K562 (cell line): ENCODE measurements around the gene HSPB1. TPM values are rescaled to one million over a fixed set of nuclear protein-coding genes. Genes with fewer than 3 reads are reported as not detected.
A peak's percentile ranks its signal among the peaks of the same experiment; 100 is the strongest.

Experiments
- ATF1 ChIP-seq, 2 experiments: fragments of 450-650 bp in 1 of 2; IDR thresholded peaks; 2 replicates each; pipeline ENCODE4 v1.6.1; 2016; ENCODE audit warnings: missing compliant biosample characterization in 1 of 2, missing genetic modification characterization in 1 of 2
- ATF3 ChIP-seq, 2 experiments: fragments of 450-650 bp in 1 of 2; sonication (generic) in 1 of 2; formaldehyde crosslinking in 1 of 2; IDR thresholded peaks in 1 of 2; conservative IDR thresholded peaks in 1 of 2; 2 replicates each; pipeline versions ENCODE4 v1.6.1 to v1.8.1; 2016 to 2023; ENCODE audit warnings: mild to moderate bottlenecking in 2 of 2, moderate library complexity in 2 of 2, inconsistent platforms in 1 of 2, missing genetic modification reagents in 1 of 2
- ATF7 ChIP-seq: fragments of 450-650 bp; IDR thresholded peaks from 2 replicates; pipeline ENCODE4 v1.7.1; 2014; ENCODE audit warnings: mild to moderate bottlenecking, moderate library complexity
- CC2D1A ChIP-seq: fragments of 450-650 bp; IDR thresholded peaks from 2 replicates; pipeline ENCODE4 v1.6.1; 2017; ENCODE audit warnings: mild to moderate bottlenecking
- E2F4 ChIP-seq: sonication (generic); formaldehyde crosslinking; IDR thresholded peaks from 2 replicates; pipeline ENCODE4 v1.8.0; 2022; ENCODE audit warnings: mild to moderate bottlenecking, low read depth, missing genetic modification reagents
- FOXJ3 ChIP-seq: sonication (generic); formaldehyde crosslinking; IDR thresholded peaks from 2 replicates; pipeline ENCODE4 v1.4.0; 2020; ENCODE audit warnings: mild to moderate bottlenecking, missing genetic modification reagents
- HDAC6 ChIP-seq: IDR thresholded peaks from 2 replicates; pipeline ENCODE4 v1.6.1; 2012; ENCODE audit warnings: low read depth, mild to moderate bottlenecking, control low read depth, inconsistent platforms, low read length, moderate library complexity
- HIVEP1 ChIP-seq: fragments of 250-450 bp; sonication (Bioruptor Pico); IDR thresholded peaks from 2 replicates; pipeline ENCODE4 v1.4.0; 2020; ENCODE audit warnings: mild to moderate bottlenecking
- HOMEZ ChIP-seq: fragments of 250-450 bp; sonication (Bioruptor Pico); IDR thresholded peaks from 2 replicates; pipeline ENCODE4 v1.4.0; 2020; ENCODE audit warnings: mild to moderate bottlenecking, moderate library complexity
- IRF1 ChIP-seq: sonication (generic); formaldehyde crosslinking; IDR thresholded peaks from 2 replicates; pipeline ENCODE4 v1.8.0; 2022; ENCODE audit warnings: missing genetic modification reagents, mild to moderate bottlenecking, borderline replicate concordance
- MIER1 ChIP-seq: fragments of 450-650 bp; IDR thresholded peaks from 2 replicates; pipeline ENCODE4 v1.6.1; 2016; ENCODE audit warnings: antibody characterized with exemption, mild to moderate bottlenecking, low read depth
- NCOA1 ChIP-seq: fragments of 450-650 bp; IDR thresholded peaks from 2 replicates; pipeline ENCODE4 v1.6.1; 2016; ENCODE audit warnings: low read depth
- NR2C1 ChIP-seq, 2 experiments: fragments of 450-650 bp; IDR thresholded peaks; 2 replicates each; pipeline ENCODE4 v1.6.1; 2017; ENCODE audit warnings: mild to moderate bottlenecking in 2 of 2, antibody characterized with exemption in 1 of 2, inconsistent platforms in 1 of 2, missing compliant biosample characterization in 1 of 2, missing genetic modification characterization in 1 of 2
- POLR2A ChIP-seq: fragments of 450-650 bp; conservative IDR thresholded peaks from 2 replicates; pipeline ENCODE4 v1.6.1; 2016
- RBFOX2 ChIP-seq: fragments of 200-400 bp; formaldehyde crosslinking; IDR thresholded peaks from 2 replicates; pipeline ENCODE4 v1.6.1; 2017; ENCODE audit warnings: low read depth, mild to moderate bottlenecking, low read length, moderate library complexity
- SAFB2 ChIP-seq: fragments of 200-400 bp; formaldehyde crosslinking; IDR thresholded peaks from 2 replicates; pipeline ENCODE4 v1.6.1; 2018; ENCODE audit warnings: borderline replicate concordance, low read length, low read depth, moderate library complexity; ENCODE audit not compliant: severe bottlenecking
- ZBTB12 ChIP-seq: fragments of 250-450 bp; sonication (Bioruptor Pico); IDR thresholded peaks from 2 replicates; pipeline ENCODE4 v1.4.0; 2020
- ZBTB26 ChIP-seq: fragments of 450-650 bp; formaldehyde crosslinking; IDR thresholded peaks from 2 replicates; pipeline ENCODE4 v1.4.0; 2022; ENCODE audit warnings: missing genetic modification characterization
- ZFX ChIP-seq: sonication (generic); formaldehyde crosslinking; IDR thresholded peaks from 2 replicates; pipeline ENCODE4 v1.8.0; 2022; ENCODE audit warnings: mild to moderate bottlenecking, missing genetic modification reagents, moderate library complexity
- ZNF121 ChIP-seq: sonication (generic); formaldehyde crosslinking; conservative IDR thresholded peaks from 2 replicates; pipeline ENCODE4 v1.8.0; 2022; ENCODE audit warnings: missing genetic modification reagents
- ZNF445 ChIP-seq: fragments of 250-450 bp; sonication (Bioruptor Pico); IDR thresholded peaks from 2 replicates; pipeline ENCODE4 v1.4.0; 2020; ENCODE audit warnings: low read depth, mild to moderate bottlenecking, moderate library complexity
- polyA plus RNA-seq, 8 experiments: library from polyadenylated mRNA; depleted of rRNA in 4 of 8; stranded (reverse) in 5 of 8; unstranded in 3 of 8; fragments of >200 nt; fragmentation: Nextera tagmentation in 2 of 8; fragmentation: Illumina TruSeq in 1 of 8; extraction: Ambion mirVana in 2 of 8; extraction: Trizol in 1 of 8; gene quantifications; 2 replicates each; pipeline versions ENCODE4 v1.2.1 to v1.2.3, GENCODE V29; 2011 to 2014; ENCODE audit warnings: inconsistent platforms in 1 of 8, missing spikeins in 1 of 8
- total RNA-seq, 7 experiments: library from RNA; depleted of rRNA in 6 of 7; stranded (reverse); fragments of >200 nt in 6 of 7; fragmentation: Illumina TruSeq in 2 of 7; extraction: Trizol in 2 of 7; gene quantifications; 2 replicates each; pipeline versions ENCODE4 v1.2.1 to v1.2.3, GENCODE V29; 2011 to 2021; ENCODE audit warnings: low replicate concordance in 1 of 7

The HSPB1 gene
- total and polyA plus RNA-seq, 9 of the 15 experiments (the other 6 are each of a cell fraction or from before 2014, with no cell fraction given) = 27.1 to 522 (median 138) TPM

- TF ChIP-seq ZBTB12 (CRISPR knock-in tag) (no peak), CC2D1A (peak; percentile 56), ZNF121 (CRISPR knock-in tag) (no peak), FOXJ3 (CRISPR knock-in tag) (no peak), RBFOX2 (no peak), MIER1 (peak; percentile 84), ZFX (CRISPR knock-in tag) (no peak; the same call in 1 of the 2 replicates), ATF1 (CRISPR knock-in tag; IDR thresholded peaks at IDR 0.05) (no peak), ATF1 (tag; IDR thresholded peaks at IDR 0.05) (no peak), E2F4 (CRISPR knock-in tag) (no peak), POLR2A (no peak), HDAC6 (no peak), ATF7 (no peak), HIVEP1 (no peak), SAFB2 (no peak), ZBTB26 (CRISPR knock-in tag) (peak; percentile 85; the same call in 1 of the 2 replicates), ZNF445 (no peak), ATF3 (IDR thresholded peaks at IDR 0.05) (no peak), ATF3 (CRISPR knock-in tag; conservative IDR thresholded peaks at IDR 0.05) (no peak), NR2C1 (IDR thresholded peaks at IDR 0.05) (no peak), NR2C1 (tag; IDR thresholded peaks at IDR 0.05) (no peak), IRF1 (no peak), NCOA1 (no peak), HOMEZ (CRISPR knock-in tag) (no peak)
Observed at GRCh38 chr7:76281006-76281705, 21.3 kb upstream of the HSPB1 start (continued).
